ENCODE measurements around the gene ABCA5.
"Not testable (repeated sequence)": the region's sequence is repeated elsewhere in the genome, so short reads cannot be mapped to it uniquely, and the experiment has no call there.

Gene ABCA5

DNA sequence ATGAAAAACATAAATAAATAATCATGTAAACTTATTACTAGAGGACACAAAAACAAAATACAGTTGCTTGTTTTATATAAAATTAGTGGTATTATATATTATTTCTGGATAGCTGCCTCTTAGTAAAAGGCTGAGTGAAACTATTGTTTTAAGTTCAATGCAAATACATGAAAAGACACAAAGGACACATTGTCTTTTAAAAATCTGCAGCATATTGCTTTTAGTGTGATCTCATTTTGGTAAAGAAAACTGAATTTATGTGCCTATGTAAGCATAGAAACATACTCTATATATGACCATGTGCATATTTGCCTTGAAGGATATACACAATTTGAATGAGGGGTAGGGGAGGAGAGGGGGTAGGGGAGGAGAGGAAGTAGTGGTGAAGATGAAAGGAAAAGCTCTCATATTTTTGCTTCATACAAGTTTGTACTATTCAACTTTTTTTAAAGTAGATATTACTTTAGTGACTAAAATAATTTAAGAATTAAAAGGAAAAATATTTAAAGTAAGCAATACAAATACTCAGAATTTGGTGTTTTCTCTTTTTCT, 104.2 kb downstream of the ABCA5 start:
- H3K4me3 Mint-ChIP-seq: no peak overlapping the region
- no peaks in the 10 kb centered on the region for H3K27me3 Mint-ChIP-seq
- no peak overlapping the region for H3K27ac Mint-ChIP-seq
- peaks cover 12% of the 10 kb centered on the region for H3K4me1 Mint-ChIP-seq (ENCODE audit: low read depth)
- H3K9me3 Mint-ChIP-seq (ENCODE audit: low read depth): no peaks in the 10 kb centered on the region
- H3K36me3 Mint-ChIP-seq: peaks cover 13% of the 10 kb centered on the region

DNA sequence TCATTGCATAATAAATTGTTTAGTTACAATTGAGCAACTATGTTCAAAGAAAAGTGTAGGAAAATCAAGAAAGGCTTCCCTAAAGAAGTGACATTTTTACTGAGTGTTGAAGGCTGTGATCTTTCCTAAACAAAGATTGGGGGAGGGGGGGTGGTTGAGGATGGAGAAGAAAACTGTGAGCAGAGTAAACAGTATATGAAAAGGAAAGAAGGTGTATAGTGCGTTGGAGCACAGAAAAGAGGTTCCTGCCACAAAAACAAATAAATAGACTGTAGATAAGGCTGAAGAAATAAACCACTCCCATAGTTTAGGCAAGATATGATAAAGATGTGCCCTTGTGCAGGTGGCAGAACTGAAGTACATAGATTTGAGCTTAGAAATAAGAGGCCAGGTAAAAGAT, 106.8 kb downstream of the ABCA5 start:
- no peak overlapping the region for H3K4me3 Mint-ChIP-seq
- H3K27ac Mint-ChIP-seq: no peak overlapping the region
- H3K36me3 Mint-ChIP-seq: peaks cover 16% of the 10 kb centered on the region
- no peaks in the 10 kb centered on the region for H3K27me3 Mint-ChIP-seq
- peaks cover 12% of the 10 kb centered on the region for H3K4me1 Mint-ChIP-seq (ENCODE audit: low read depth)
- H3K9me3 Mint-ChIP-seq (ENCODE audit: low read depth): no peaks in the 10 kb centered on the region

DNA sequence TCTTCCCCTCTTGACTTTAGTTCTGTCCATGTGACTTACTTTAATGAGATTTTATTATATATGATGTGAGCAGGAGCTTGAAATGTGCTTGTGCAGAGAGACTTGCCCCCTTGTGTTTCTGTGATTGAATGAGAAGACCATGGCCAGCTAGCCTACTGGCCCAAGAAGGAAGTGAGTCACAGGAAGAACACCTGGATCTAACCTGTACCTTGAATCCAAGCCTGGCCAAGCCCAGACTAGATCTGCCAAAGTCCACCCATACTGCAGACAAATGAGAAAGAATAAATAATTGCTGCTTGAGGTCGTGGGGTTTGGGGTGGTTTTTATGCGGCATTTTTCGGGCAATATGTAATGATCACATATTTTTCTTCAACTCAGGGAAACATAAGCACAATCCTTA, 107.9 kb downstream of the ABCA5 start:
- H3K27ac Mint-ChIP-seq: no peak overlapping the region
- H3K27me3 Mint-ChIP-seq: no peaks in the 10 kb centered on the region
- H3K4me1 Mint-ChIP-seq (ENCODE audit: low read depth): peaks cover 12% of the 10 kb centered on the region
- H3K36me3 Mint-ChIP-seq: peaks cover 16% of the 10 kb centered on the region
- no peak overlapping the region for H3K4me3 Mint-ChIP-seq
- no peaks in the 10 kb centered on the region for H3K9me3 Mint-ChIP-seq (ENCODE audit: low read depth)

DNA sequence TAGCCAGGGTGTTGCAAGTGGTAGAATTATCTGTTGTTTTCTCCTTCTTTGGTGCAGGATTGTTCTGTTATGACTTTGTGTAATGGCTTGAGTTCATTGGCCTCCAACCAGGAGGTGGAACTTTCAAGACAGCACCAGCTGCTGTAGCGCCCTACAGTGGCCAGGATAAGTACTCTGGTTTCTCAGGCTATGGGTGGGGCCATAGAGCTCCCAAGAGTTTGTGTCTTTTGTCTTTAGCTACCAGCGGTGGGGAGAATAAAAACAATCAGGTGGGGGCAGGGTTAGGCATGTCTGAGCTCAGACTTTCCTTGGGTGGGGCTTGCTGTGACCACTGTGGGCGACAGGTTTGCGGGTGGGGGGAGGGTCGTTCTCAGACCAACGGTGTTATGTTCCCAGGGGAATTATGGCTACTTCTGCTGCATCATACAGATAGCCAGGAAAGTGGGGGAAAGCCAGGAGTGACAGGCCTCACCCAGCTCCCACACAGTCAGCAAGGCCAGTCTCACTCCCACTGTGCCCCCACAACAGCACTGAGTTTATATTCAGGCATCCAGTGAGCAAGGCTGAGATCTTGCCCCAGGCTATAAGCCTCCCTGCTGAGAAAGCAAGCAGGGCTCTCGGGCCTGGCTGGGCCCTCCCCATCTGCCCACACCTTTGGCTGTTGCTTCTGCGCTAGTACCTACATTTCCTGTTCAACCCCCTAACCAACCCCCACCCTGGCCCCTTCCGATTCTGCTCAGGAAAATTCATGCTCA, 113.7 kb downstream of the ABCA5 start:
- H3K36me3 Mint-ChIP-seq: peaks cover 14% of the 10 kb centered on the region
- H3K9me3 Mint-ChIP-seq (ENCODE audit: low read depth): no peaks in the 10 kb centered on the region
- no peaks in the 10 kb centered on the region for H3K27me3 Mint-ChIP-seq
- no peak overlapping the region for H3K27ac Mint-ChIP-seq
- H3K4me3 Mint-ChIP-seq: no peak overlapping the region
- H3K4me1 Mint-ChIP-seq (ENCODE audit: low read depth): no peaks in the 10 kb centered on the region

DNA sequence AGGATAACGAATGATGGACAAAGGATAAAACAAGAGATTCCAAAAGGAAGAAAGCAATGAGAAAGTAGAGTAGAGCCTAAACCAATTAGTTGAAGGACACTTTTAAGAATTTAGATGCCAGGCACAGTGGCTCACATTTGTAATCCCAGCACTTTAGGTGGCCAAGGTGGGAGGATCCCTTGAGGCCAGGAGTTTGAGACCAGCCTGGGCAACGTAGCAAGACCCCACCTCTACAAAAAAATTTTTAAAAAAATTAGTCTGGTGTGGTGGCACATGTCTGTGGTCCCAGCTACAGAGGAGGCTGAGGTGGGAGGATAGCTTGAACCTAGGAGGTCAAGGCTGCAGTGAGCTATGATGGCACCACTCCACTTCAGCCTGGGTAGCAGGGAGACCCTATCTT, 118.3 kb downstream of the ABCA5 start:
- Mint-ChIP-seq H3K27ac (no peak overlapping the region), H3K4me3 (no peak overlapping the region), H3K27me3 (no peaks in the 10 kb centered on the region), H3K36me3 (peaks cover 9% of the 10 kb centered on the region), H3K4me1 (ENCODE audit: low read depth) (no peaks in the 10 kb centered on the region), H3K9me3 (ENCODE audit: low read depth) (no peaks in the 10 kb centered on the region)

DNA sequence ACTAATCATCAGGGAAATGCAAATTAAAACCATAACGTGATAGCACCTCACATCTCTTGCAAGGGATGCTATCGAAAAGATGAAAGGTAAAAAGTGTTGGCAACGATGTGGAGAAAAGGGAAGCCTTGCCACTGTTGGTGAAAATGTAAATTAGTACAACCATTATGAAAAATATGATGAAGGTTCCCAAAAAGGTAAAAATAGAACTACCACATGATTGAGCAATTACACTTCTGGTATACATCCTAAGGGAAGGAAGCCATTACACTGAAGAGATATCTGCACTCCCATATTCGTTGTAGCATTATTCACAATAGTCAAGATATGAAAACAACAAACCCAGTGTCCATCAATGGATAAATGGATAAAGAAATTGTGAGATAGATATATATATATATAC, 119.8 kb downstream of the ABCA5 start:
- Mint-ChIP-seq H3K36me3 (no peaks in the 10 kb centered on the region), H3K4me3 (no peak overlapping the region), H3K27me3 (no peaks in the 10 kb centered on the region), H3K4me1 (ENCODE audit: low read depth) (no peaks in the 10 kb centered on the region), H3K27ac (no peak overlapping the region), H3K9me3 (ENCODE audit: low read depth) (no peaks in the 10 kb centered on the region)

DNA sequence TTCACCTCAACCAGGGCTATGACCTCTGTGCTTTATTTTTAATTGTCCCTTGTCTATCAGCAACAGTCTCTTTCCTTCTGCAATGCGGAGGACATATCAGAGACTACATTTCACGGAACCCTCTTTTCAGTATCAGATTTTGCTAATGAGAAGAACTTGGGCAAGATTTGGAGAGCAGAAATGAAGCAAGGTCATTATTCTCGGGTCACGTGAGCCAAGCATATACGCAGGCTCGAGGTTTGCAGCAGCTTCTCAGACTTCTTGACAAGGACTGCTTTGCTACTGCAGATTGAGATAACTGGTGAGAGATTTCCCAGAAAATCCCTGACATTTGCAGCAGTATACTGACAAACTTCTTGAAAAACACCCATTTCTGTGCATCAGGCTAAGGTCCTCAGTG, 128.7 kb downstream of the ABCA5 start:
- Mint-ChIP-seq H3K4me3 (no peak overlapping the region), H3K4me1 (ENCODE audit: low read depth) (no peaks in the 10 kb centered on the region), H3K27me3 (no peaks in the 10 kb centered on the region), H3K27ac (no peak overlapping the region), H3K36me3 (peaks cover 8% of the 10 kb centered on the region), H3K9me3 (ENCODE audit: low read depth) (no peaks in the 10 kb centered on the region)

DNA sequence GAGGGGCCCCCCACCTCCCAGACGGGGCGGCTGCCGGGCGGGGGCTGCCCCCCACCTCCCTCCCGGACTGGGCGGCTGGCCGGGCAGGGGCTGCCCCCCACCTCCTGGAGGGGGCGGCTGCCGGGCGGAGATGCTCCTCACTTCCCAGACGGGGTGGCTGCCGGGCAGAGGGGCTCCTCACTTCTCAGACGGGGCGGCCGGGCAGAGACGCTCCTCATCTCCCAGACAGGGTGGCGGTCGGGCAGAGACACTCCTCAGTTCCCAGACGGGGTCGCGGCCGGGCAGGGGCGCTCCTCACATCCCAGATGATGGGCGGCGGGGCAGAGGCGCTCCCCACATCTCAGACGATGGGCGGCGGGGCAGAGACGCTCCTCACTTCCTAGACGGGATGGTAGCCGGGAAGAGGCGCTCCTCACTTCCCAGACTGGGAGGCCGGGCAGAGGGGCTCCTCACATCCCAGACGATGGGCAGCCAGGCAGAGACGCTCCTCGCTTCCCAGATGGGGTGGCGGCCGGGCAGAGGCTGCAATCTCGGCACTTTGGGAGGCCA, 130.8 kb downstream of the ABCA5 start:
- H3K27ac Mint-ChIP-seq; H3K4me3 Mint-ChIP-seq; H3K27me3 Mint-ChIP-seq; H3K4me1 Mint-ChIP-seq (ENCODE audit: low read depth); H3K36me3 Mint-ChIP-seq; H3K9me3 Mint-ChIP-seq (ENCODE audit: low read depth): not testable (repeated sequence)

All from activated naive CD8-positive, alpha-beta T cell (primary cell).